ENCODE measurements around the gene CD24. TPM values are rescaled to one million over a fixed set of nuclear protein-coding genes. Genes with fewer than 3 reads are reported as not detected.

The CD24 gene
- total RNA-seq, 4 donors from 2014 or later = 3.1 to 116 (median 5.3) TPM

- Histone ChIP-seq H3K4me1 (no peaks in the 10 kb centered on the region), H3K36me3 (no peaks in the 10 kb centered on the region), H3K27ac (no peak overlapping the region), H3K9me3 (no peaks in the 10 kb centered on the region), H3K4me3 (no peak overlapping the region), H3K27me3 (peaks cover 12% of the 10 kb centered on the region)
- WGBS, 2 donors (ENCODE audit: low coverage in 1 of 2) = 10 to 54% methylated on average over 2 to 9 of the region's 9 CpGs
- ATAC-seq = no peak
- no peak for TF ChIP-seq POLR2A (IDR thresholded peaks at IDR 0.05)
Observed at GRCh38 chr6:106939848-106940247, 34.7 kb downstream of the CD24 start.

GRCh38 chr6:106939208-106939607, 35.3 kb downstream of the CD24 start:
- Histone ChIP-seq H3K9me3 (no peaks in the 10 kb centered on the region), H3K27me3 (peaks cover 7% of the 10 kb centered on the region), H3K4me1 (no peaks in the 10 kb centered on the region), H3K36me3 (no peaks in the 10 kb centered on the region), H3K27ac (no peak overlapping the region), H3K4me3 (no peak overlapping the region)
- TF ChIP-seq POLR2A (IDR thresholded peaks at IDR 0.05) (no peak), EP300 (IDR thresholded peaks at IDR 0.05) (no peak), POLR2AphosphoS5 (IDR thresholded peaks at IDR 0.05) (no peak)
- TF ChIP-seq, protein P1, sequence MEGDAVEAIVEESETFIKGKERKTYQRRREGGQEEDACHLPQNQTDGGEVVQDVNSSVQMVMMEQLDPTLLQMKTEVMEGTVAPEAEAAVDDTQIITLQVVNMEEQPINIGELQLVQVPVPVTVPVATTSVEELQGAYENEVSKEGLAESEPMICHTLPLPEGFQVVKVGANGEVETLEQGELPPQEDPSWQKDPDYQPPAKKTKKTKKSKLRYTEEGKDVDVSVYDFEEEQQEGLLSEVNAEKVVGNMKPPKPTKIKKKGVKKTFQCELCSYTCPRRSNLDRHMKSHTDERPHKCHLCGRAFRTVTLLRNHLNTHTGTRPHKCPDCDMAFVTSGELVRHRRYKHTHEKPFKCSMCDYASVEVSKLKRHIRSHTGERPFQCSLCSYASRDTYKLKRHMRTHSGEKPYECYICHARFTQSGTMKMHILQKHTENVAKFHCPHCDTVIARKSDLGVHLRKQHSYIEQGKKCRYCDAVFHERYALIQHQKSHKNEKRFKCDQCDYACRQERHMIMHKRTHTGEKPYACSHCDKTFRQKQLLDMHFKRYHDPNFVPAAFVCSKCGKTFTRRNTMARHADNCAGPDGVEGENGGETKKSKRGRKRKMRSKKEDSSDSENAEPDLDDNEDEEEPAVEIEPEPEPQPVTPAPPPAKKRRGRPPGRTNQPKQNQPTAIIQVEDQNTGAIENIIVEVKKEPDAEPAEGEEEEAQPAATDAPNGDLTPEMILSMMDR (IDR thresholded peaks at IDR 0.05) = no peak
- 64 to 86% methylated on average over 2 to 3 of the region's 3 CpGs for WGBS, 2 donors (ENCODE audit: low coverage in 1 of 2)
- no peak for ATAC-seq

DNA sequence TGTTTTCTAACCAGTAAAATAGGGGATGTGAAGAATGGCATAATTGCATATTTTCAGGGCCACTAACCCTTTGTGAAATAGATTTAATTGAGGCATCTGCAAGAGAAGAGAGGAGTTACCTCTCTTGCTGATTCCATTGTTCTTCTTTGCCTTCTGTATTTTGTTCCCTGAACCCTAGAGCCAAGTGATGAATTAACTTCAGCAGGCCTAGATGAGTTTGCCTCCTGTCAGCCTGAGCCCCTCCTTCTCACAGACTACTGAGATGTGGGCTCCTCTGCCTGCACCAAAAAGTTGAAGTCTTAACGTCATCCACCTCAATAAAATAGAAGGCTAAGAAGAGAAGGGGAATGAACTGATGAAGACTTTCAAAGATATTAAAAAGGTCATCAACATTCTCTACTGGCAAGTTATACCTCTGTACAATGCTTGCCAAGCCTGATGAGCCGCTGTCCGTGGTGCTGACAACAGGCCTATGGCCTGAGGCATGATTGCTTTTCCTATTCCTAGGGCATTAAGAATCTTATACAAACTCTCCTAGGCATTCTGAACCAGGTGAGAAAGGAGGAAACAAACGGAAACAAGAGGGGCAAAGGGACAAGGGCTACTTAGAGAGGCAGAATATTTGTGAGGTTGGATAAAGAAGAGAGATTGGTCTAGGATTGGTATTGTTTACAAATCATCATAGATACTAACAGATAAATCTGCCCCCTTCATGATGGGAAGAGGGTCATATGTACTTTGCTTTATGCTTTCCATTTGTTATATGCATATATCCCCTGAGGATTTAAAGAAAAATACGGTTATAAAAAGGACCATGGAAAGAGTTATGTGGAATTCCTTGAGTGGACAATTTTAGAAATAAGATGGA, 46.8 kb downstream of the CD24 start:
- WGBS, 2 donors (ENCODE audit: low coverage in 1 of 2) = 13 to 25% methylated on average over 5 of the region's 5 CpGs
- H3K4me1 ChIP-seq = no peaks in the 10 kb centered on the region
- no peaks in the 10 kb centered on the region for H3K9me3 ChIP-seq
- H3K27me3 ChIP-seq = peaks cover 14% of the 10 kb centered on the region
- no peak for ATAC-seq
- H3K36me3 ChIP-seq = no peaks in the 10 kb centered on the region
- H3K4me3 ChIP-seq = no peak overlapping the region
- no peak overlapping the region for H3K27ac ChIP-seq
- TF ChIP-seq, protein P1 (IDR thresholded peaks at IDR 0.05) = no peak
- no peak for TF ChIP-seq POLR2AphosphoS5 (IDR thresholded peaks at IDR 0.05)
- no peak for TF ChIP-seq POLR2A (IDR thresholded peaks at IDR 0.05)
- no peak for TF ChIP-seq EP300 (IDR thresholded peaks at IDR 0.05)

DNA sequence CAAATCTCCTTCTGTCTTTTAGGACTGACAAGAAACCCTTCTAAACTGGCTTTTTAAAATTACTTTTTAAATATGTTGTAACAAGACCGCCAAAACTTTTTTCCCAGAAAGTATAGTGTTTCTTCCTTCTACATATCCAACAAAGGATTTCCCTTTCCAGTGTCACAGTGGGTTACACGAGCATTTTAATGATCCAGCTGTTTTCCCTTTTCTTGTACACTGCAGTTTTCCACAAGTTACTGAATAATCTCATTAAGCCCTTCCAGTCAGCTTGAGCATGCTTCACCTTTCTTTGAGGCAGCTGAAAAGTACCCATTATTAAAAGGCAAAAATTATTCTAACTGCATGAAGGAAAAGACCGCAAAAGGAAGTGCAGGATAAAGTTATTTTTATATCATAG, 48.6 kb downstream of the CD24 start:
- WGBS, 2 donors (ENCODE audit: low coverage in 1 of 2) = 49 to 68% methylated on average over 3 of the region's 3 CpGs
- TF ChIP-seq POLR2AphosphoS5 (IDR thresholded peaks at IDR 0.05) (no peak), POLR2A (IDR thresholded peaks at IDR 0.05) (no peak)
- Histone ChIP-seq H3K27ac (no peak overlapping the region), H3K4me3 (no peak overlapping the region), H3K27me3 (peaks cover 15% of the 10 kb centered on the region), H3K9me3 (no peaks in the 10 kb centered on the region), H3K4me1 (no peaks in the 10 kb centered on the region), H3K36me3 (no peaks in the 10 kb centered on the region)
- no peak for ATAC-seq

- H3K27ac ChIP-seq = no peak overlapping the region
- no peaks in the 10 kb centered on the region for H3K9me3 ChIP-seq
- H3K4me3 ChIP-seq = no peak overlapping the region
- H3K4me1 ChIP-seq = no peaks in the 10 kb centered on the region
- WGBS, 2 donors (ENCODE audit: low coverage in 1 of 2) = 27 to 40% methylated on average over 8 to 11 of the region's 17 CpGs
- H3K36me3 ChIP-seq = no peaks in the 10 kb centered on the region
- ATAC-seq = no peak
- peaks cover 18% of the 10 kb centered on the region for H3K27me3 ChIP-seq
- TF ChIP-seq EP300 (IDR thresholded peaks at IDR 0.05) (no peak), POLR2AphosphoS5 (IDR thresholded peaks at IDR 0.05) (no peak), POLR2A (IDR thresholded peaks at IDR 0.05) (no peak)
- TF ChIP-seq, protein P1 (IDR thresholded peaks at IDR 0.05) = no peak
Observed at GRCh38 chr6:106924694-106925523, 49.6 kb downstream of the CD24 start.

Data from gastroesophageal sphincter (tissue), 4 donors.